HepG2 (cell line): ENCODE results near the gene TBC1D24. TPM values are rescaled to one million over a fixed set of nuclear protein-coding genes. Genes with fewer than 3 reads are reported as not detected.

Experiments used
- AGO2 ChIP-seq: fragments of 200-400 bp; formaldehyde crosslinking; optimal IDR thresholded peaks from 2 replicates; pipeline ENCODE3; 2017; ENCODE audit warnings: mild to moderate bottlenecking, low read depth, low read length, moderate library complexity
- CHD2 ChIP-seq: IDR thresholded peaks from 2 replicates; pipeline ENCODE4 v1.6.1; 2011; ENCODE audit warnings: low read depth, low read length, improper control_type of control experiment
- ELF3 ChIP-seq: IDR thresholded peaks from 2 replicates; pipeline ENCODE4 v1.6.1; 2016; ENCODE audit warnings: missing genetic modification reagents, missing compliant biosample characterization
- ESRRA ChIP-seq: sonication (generic); formaldehyde crosslinking; IDR thresholded peaks from 2 replicates; pipeline ENCODE4 v1.5.1; 2020; ENCODE audit warnings: mild to moderate bottlenecking, low read depth, missing genetic modification reagents
- FOXJ3 ChIP-seq: sonication (generic); formaldehyde crosslinking; IDR thresholded peaks from 2 replicates; pipeline ENCODE4 v1.4.0; 2020; ENCODE audit warnings: missing genetic modification reagents, mild to moderate bottlenecking, borderline replicate concordance
- IRF2 ChIP-seq: IDR thresholded peaks from 2 replicates; pipeline ENCODE4 v1.6.1; 2018; ENCODE audit warnings: missing genetic modification reagents, missing compliant biosample characterization
- NFKBIZ ChIP-seq: IDR thresholded peaks from 2 replicates; pipeline ENCODE4 v1.6.1; 2018; ENCODE audit warnings: missing genetic modification reagents, missing compliant biosample characterization
- RAD21 ChIP-seq: fragments of 450-650 bp; formaldehyde crosslinking; IDR thresholded peaks from 2 replicates; pipeline ENCODE4 v1.5.0; 2020; ENCODE audit warnings: mild to moderate bottlenecking
- RXRA ChIP-seq: sonication (generic); formaldehyde crosslinking; IDR thresholded peaks from 2 replicates; pipeline ENCODE4 v1.5.1; 2020; ENCODE audit warnings: missing genetic modification reagents
- SP4 ChIP-seq: sonication (generic); formaldehyde crosslinking; IDR thresholded peaks from 2 replicates; pipeline ENCODE4 v1.8.1; 2023; ENCODE audit warnings: mild to moderate bottlenecking, missing genetic modification reagents
- SPEN ChIP-seq: sonication (generic); formaldehyde crosslinking; IDR thresholded peaks from 2 replicates; pipeline ENCODE4 v1.5.1; 2020; ENCODE audit warnings: low read depth, mild to moderate bottlenecking, missing genetic modification reagents
- XRCC5 ChIP-seq: fragments of 200-400 bp; formaldehyde crosslinking; optimal IDR thresholded peaks from 2 replicates; pipeline ENCODE3; 2017; ENCODE audit warnings: mild to moderate bottlenecking, low read length
- ZC3H13 ChIP-seq: sonication (generic); formaldehyde crosslinking; IDR thresholded peaks from 2 replicates; pipeline ENCODE4 v1.8.1; 2023; ENCODE audit warnings: mild to moderate bottlenecking, missing genetic modification reagents, moderate library complexity
- ZNF24 ChIP-seq: fragments of 450-650 bp; IDR thresholded peaks from 2 replicates; pipeline ENCODE4 v1.6.1; 2017; ENCODE audit warnings: antibody characterized with exemption, mild to moderate bottlenecking
- ZNF331 ChIP-seq: sonication (generic); formaldehyde crosslinking; IDR thresholded peaks from 2 replicates; pipeline ENCODE4 v1.4.0; 2020; ENCODE audit warnings: missing genetic modification reagents
- ZNF451 ChIP-seq: sonication (generic); formaldehyde crosslinking; IDR thresholded peaks from 2 replicates; pipeline ENCODE4 v1.5.0; 2020; ENCODE audit warnings: mild to moderate bottlenecking, missing genetic modification reagents
- ZNF552 ChIP-seq: sonication (generic); formaldehyde crosslinking; IDR thresholded peaks from 2 replicates; pipeline ENCODE4 v1.9.0; 2022; ENCODE audit warnings: missing genetic modification reagents, mild to moderate bottlenecking, borderline replicate concordance
- ZNF652 ChIP-seq: IDR thresholded peaks from 2 replicates; pipeline ENCODE4 v1.6.1; 2016; ENCODE audit warnings: low read depth, borderline replicate concordance
- ZSCAN25 ChIP-seq: sonication (generic); formaldehyde crosslinking; IDR thresholded peaks from 2 replicates; pipeline ENCODE4 v1.8.0; 2022; ENCODE audit warnings: mild to moderate bottlenecking, missing genetic modification reagents
- polyA plus RNA-seq, 8 experiments: library from polyadenylated mRNA; depleted of rRNA in 3 of 8; stranded (reverse) in 7 of 8; unstranded in 1 of 8; fragments of >200 nt; fragmentation: Illumina TruSeq in 4 of 8; extraction: Trizol in 4 of 8; gene quantifications; 2 replicates each; pipeline versions ENCODE4 v1.2.1 to v1.2.3, GENCODE V29; 2011 to 2016; ENCODE audit warnings: low read depth in 4 of 8, missing spikeins in 1 of 8, mixed read lengths in 1 of 8; ENCODE audit not compliant: insufficient read depth in 1 of 8
- total RNA-seq, 5 experiments: library from RNA; depleted of rRNA; stranded (reverse); fragments of >200 nt; fragmentation: Illumina TruSeq; extraction: Trizol; gene quantifications; 2 replicates each; pipeline ENCODE4 v1.2.3, GENCODE V29; 2016; ENCODE audit warnings: low read depth in 1 of 5
- TF ChIP-seq, protein P1 (sequence below): sonication (generic); formaldehyde crosslinking; IDR thresholded peaks from 2 replicates; pipeline ENCODE4 v1.9.0; 2021; ENCODE audit warnings: missing genetic modification reagents, mild to moderate bottlenecking, borderline replicate concordance
- TF ChIP-seq, protein P2 (sequence below), 2 experiments: sonication (generic) in 1 of 2; formaldehyde crosslinking in 1 of 2; IDR thresholded peaks; 2 replicates each; pipeline versions ENCODE4 v1.4.0 to v1.6.1; 2016 to 2020; ENCODE audit warnings: borderline replicate concordance in 1 of 2, low read depth in 1 of 2, mild to moderate bottlenecking in 1 of 2, missing genetic modification reagents in 1 of 2
- TF ChIP-seq, protein P3 (sequence below): sonication (generic); formaldehyde crosslinking; IDR thresholded peaks from 2 replicates; pipeline ENCODE4 v1.5.1; 2020; ENCODE audit warnings: missing genetic modification reagents, mild to moderate bottlenecking, borderline replicate concordance
- TF ChIP-seq, protein P4 (sequence below): IDR thresholded peaks from 2 replicates; pipeline ENCODE4 v1.6.1; 2018; ENCODE audit warnings: missing genetic modification reagents, mild to moderate bottlenecking, missing compliant biosample characterization

TBC1D24 gene
- total and polyA plus RNA-seq, 2 of the 13 experiments (the other 11 are each of a cell fraction or from before 2014, with no cell fraction given) = 7.7 to 13.7 TPM

DNA sequence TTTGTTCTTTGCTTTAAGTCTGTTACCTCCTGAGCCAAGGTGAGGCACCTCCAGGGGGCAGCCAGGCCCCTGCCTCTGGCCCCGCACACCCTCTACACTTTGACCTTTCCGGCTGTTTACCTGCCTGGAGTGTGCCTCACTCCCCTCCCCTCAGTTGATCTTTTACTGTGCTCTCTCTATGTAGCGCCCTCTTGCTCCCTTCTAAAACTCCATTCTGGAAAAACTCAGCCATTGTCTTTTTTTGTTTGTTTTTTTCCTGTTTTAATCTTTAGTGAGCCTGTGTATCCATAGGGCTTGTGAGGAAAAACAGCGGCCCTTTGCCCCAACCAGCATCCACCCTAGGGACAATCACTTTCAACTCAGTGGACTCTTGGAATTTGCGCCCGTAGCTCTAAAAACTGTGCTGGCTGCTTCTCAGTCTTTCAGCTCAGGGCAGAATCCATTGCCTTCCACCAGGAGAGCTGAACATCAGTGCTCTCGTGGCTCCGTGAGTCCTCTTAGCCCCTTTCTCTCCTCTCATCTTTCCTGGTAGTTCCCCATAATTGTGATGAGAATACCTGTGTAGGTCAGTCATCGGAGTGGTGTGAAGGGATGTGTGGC lies 49.5 kb downstream of the TBC1D24 start (continued):
- TF ChIP-seq, protein P1, sequence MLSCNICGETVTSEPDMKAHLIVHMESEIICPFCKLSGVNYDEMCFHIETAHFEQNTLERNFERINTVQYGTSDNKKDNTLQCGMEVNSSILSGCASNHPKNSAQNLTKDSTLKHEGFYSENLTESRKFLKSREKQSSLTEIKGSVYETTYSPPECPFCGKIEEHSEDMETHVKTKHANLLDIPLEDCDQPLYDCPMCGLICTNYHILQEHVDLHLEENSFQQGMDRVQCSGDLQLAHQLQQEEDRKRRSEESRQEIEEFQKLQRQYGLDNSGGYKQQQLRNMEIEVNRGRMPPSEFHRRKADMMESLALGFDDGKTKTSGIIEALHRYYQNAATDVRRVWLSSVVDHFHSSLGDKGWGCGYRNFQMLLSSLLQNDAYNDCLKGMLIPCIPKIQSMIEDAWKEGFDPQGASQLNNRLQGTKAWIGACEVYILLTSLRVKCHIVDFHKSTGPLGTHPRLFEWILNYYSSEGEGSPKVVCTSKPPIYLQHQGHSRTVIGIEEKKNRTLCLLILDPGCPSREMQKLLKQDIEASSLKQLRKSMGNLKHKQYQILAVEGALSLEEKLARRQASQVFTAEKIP = no peak
- TF ChIP-seq ZNF24 (no peak), RXRA (CRISPR knock-in tag) (peak; percentile 98), RAD21 (CRISPR knock-in tag) (peak; percentile 71; the same call in 1 of the 2 replicates), CHD2 (no peak), NFKBIZ (CRISPR knock-in tag) (0 out of 2 replicates have a peak, but pooled peaks have one; percentile 46), AGO2 (no peak), ELF3 (CRISPR knock-in tag) (peak; percentile 84), SP4 (peak; percentile 72), FOXJ3 (peak; percentile 92), ZNF552 (CRISPR knock-in tag) (0 out of 2 replicates have a peak, but pooled peaks have one; percentile 19), ZNF331 (CRISPR knock-in tag) (peak; percentile 63; the same call in 1 of the 2 replicates), ZC3H13 (CRISPR knock-in tag) (no peak; the same call in 1 of the 2 replicates), ZNF652 (peak; percentile 7), SPEN (CRISPR knock-in tag) (0 out of 2 replicates have a peak, but pooled peaks have one; percentile 42), ZNF451 (CRISPR knock-in tag) (peak; percentile 62; the same call in 1 of the 2 replicates), ESRRA (CRISPR knock-in tag) (peak; percentile 78), ZSCAN25 (peak; percentile 77; the same call in 1 of the 2 replicates), XRCC5 (peak; percentile 77), IRF2 (CRISPR knock-in tag) (peak; percentile 78)
- TF ChIP-seq, protein P2, sequence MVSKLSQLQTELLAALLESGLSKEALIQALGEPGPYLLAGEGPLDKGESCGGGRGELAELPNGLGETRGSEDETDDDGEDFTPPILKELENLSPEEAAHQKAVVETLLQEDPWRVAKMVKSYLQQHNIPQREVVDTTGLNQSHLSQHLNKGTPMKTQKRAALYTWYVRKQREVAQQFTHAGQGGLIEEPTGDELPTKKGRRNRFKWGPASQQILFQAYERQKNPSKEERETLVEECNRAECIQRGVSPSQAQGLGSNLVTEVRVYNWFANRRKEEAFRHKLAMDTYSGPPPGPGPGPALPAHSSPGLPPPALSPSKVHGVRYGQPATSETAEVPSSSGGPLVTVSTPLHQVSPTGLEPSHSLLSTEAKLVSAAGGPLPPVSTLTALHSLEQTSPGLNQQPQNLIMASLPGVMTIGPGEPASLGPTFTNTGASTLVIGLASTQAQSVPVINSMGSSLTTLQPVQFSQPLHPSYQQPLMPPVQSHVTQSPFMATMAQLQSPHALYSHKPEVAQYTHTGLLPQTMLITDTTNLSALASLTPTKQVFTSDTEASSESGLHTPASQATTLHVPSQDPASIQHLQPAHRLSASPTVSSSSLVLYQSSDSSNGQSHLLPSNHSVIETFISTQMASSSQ (IDR thresholded peaks at IDR 0.05; ENCODE audit: low read depth) = peak; percentile 68
- TF ChIP-seq, protein P2 (CRISPR knock-in tag; IDR thresholded peaks at IDR 0.05; ENCODE audit: borderline replicate concordance) = peak; percentile 53; the same call in 1 of the 2 replicates
- TF ChIP-seq, protein P3, sequence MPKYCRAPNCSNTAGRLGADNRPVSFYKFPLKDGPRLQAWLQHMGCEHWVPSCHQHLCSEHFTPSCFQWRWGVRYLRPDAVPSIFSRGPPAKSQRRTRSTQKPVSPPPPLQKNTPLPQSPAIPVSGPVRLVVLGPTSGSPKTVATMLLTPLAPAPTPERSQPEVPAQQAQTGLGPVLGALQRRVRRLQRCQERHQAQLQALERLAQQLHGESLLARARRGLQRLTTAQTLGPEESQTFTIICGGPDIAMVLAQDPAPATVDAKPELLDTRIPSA (CRISPR knock-in tag) = peak; percentile 58; the same call in 1 of the 2 replicates
- TF ChIP-seq, protein P4, sequence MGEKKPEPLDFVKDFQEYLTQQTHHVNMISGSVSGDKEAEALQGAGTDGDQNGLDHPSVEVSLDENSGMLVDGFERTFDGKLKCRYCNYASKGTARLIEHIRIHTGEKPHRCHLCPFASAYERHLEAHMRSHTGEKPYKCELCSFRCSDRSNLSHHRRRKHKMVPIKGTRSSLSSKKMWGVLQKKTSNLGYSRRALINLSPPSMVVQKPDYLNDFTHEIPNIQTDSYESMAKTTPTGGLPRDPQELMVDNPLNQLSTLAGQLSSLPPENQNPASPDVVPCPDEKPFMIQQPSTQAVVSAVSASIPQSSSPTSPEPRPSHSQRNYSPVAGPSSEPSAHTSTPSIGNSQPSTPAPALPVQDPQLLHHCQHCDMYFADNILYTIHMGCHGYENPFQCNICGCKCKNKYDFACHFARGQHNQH (CRISPR knock-in tag) = peak; percentile 76; the same call in 1 of the 2 replicates
